Liver (tissue), 9 donors: ENCODE measurements around the gene THSD7B. TPM values are rescaled to one million over a fixed set of nuclear protein-coding genes. Genes with fewer than 3 reads are reported as not detected.

ENCODE experiments used
- DNase-seq: peaks from one replicate; pipeline ENCODE4 v3.0.0-alpha.2; 2017; ENCODE audit warnings: low spot score
- H3K27ac ChIP-seq, 2 donors: one replicate each; pipeline ENCODE4 v1.7.0; 2013; ENCODE audit warnings: inconsistent platforms in 2 of 2, low read length in 2 of 2, control low read depth in 1 of 2, low read depth in 1 of 2, mild to moderate bottlenecking in 1 of 2
- H3K27me3 ChIP-seq, 4 donors: one replicate each; pipeline versions ENCODE4 v1.6.1 to v1.7.0; 2013; ENCODE audit warnings: low read length in 3 of 4, inconsistent platforms in 1 of 4, mild to moderate bottlenecking in 1 of 4, moderate library complexity in 1 of 4; ENCODE audit not compliant: control insufficient read depth in 4 of 4, insufficient read depth in 4 of 4
- H3K36me3 ChIP-seq, 4 donors: one replicate each; pipeline versions ENCODE4 v1.6.1 to v1.7.0; 2013; ENCODE audit warnings: low read length in 3 of 4, mild to moderate bottlenecking in 3 of 4, low read depth in 1 of 4, moderate library complexity in 1 of 4; ENCODE audit not compliant: control insufficient read depth in 4 of 4, insufficient read depth in 3 of 4
- H3K4me1 ChIP-seq, 4 donors: one replicate each; pipeline versions ENCODE4 v1.6.1 to v1.7.0; 2013; ENCODE audit warnings: low read length in 3 of 4, mild to moderate bottlenecking in 3 of 4, moderate library complexity in 1 of 4; ENCODE audit not compliant: control insufficient read depth in 4 of 4, insufficient read depth in 4 of 4
- H3K4me3 ChIP-seq, 3 donors: one replicate each; pipeline versions ENCODE4 v1.6.1 to v1.7.0; 2013; ENCODE audit warnings: low read length in 3 of 3, control low read depth in 1 of 3, low read depth in 1 of 3, mild to moderate bottlenecking in 1 of 3
- H3K9ac ChIP-seq, 2 donors: one replicate each; pipeline ENCODE4 v1.7.0; 2013; ENCODE audit warnings: low read length in 2 of 2, mild to moderate bottlenecking in 2 of 2, moderate library complexity in 2 of 2, control low read depth in 1 of 2, low read depth in 1 of 2
- H3K9me3 ChIP-seq, 4 donors: one replicate each; pipeline versions ENCODE4 v1.6.1 to v1.7.0; 2013; ENCODE audit warnings: low read length in 3 of 4; ENCODE audit not compliant: control insufficient read depth in 4 of 4
- EGR1 ChIP-seq, 2 donors: IDR thresholded peaks; 2 replicates each; pipeline ENCODE4 v1.6.1; 2016 to 2018; ENCODE audit warnings: antibody characterized with exemption in 2 of 2, low read depth in 2 of 2
- FOXA1 ChIP-seq: IDR thresholded peaks from 2 replicates; pipeline ENCODE4 v1.6.1; 2016; ENCODE audit warnings: antibody characterized with exemption
- FOXA2 ChIP-seq: IDR thresholded peaks from 2 replicates; pipeline ENCODE4 v1.6.1; 2016; ENCODE audit warnings: antibody characterized with exemption
- GABPA ChIP-seq, 2 donors: IDR thresholded peaks in 1 of 2; conservative IDR thresholded peaks in 1 of 2; 2 replicates each; pipeline ENCODE4 v1.6.1; 2016; ENCODE audit warnings: antibody characterized with exemption in 2 of 2, mild to moderate bottlenecking in 1 of 2, moderate library complexity in 1 of 2
- HNF4A ChIP-seq, 2 donors: conservative IDR thresholded peaks; 2 replicates each; pipeline ENCODE4 v1.6.1; 2016; ENCODE audit warnings: antibody characterized with exemption in 2 of 2, mild to moderate bottlenecking in 2 of 2
- HNF4G ChIP-seq: IDR thresholded peaks from 2 replicates; pipeline ENCODE4 v1.6.1; 2016; ENCODE audit warnings: antibody characterized with exemption
- JUND ChIP-seq, 2 donors: IDR thresholded peaks; 2 replicates each; pipeline ENCODE4 v1.6.1; 2016; ENCODE audit warnings: antibody characterized with exemption in 2 of 2
- NR2F2 ChIP-seq: IDR thresholded peaks from 2 replicates; pipeline ENCODE4 v1.6.1; 2016; ENCODE audit warnings: antibody characterized with exemption
- RXRA ChIP-seq, 2 donors: IDR thresholded peaks; 2 replicates each; pipeline ENCODE4 v1.6.1; 2017 to 2018; ENCODE audit warnings: antibody characterized with exemption in 2 of 2, mild to moderate bottlenecking in 1 of 2
- SP1 ChIP-seq: IDR thresholded peaks from 2 replicates; pipeline ENCODE4 v1.6.1; 2018; ENCODE audit warnings: antibody characterized with exemption, mild to moderate bottlenecking
- TAF1 ChIP-seq: conservative IDR thresholded peaks from 2 replicates; pipeline ENCODE4 v1.6.1; 2016; ENCODE audit warnings: antibody characterized with exemption, mild to moderate bottlenecking
- YY1 ChIP-seq: IDR thresholded peaks from 2 replicates; pipeline ENCODE4 v1.6.1; 2016; ENCODE audit warnings: antibody characterized with exemption, mild to moderate bottlenecking
- WGBS: extraction: QIAGEN DNeasy Blood & Tissue Kit; methylation state at CpG from one replicate; pipeline ENCODE4 v1.1.7; 2013; 5-methylcytosine and 5-hydroxymethylcytosine counted together
- polyA plus RNA-seq, 2 donors: library from polyadenylated mRNA; stranded (reverse) in 1 of 2; unstranded in 1 of 2; fragments of 200-250 nt in 1 of 2; fragments of >200 nt in 1 of 2; fragmentation: Nextera tagmentation in 1 of 2; extraction: Ambion mirVana in 1 of 2; gene quantifications; one replicate each; pipeline versions ENCODE4 v1.2.1 to v1.2.3, GENCODE V29; 2013 to 2015
- total RNA-seq, 2 donors: library from RNA; depleted of rRNA; stranded (reverse); fragments of >200 nt; gene quantifications; one replicate each; pipeline ENCODE4 v1.2.3, GENCODE V29; 2014
- TF ChIP-seq, protein P1 (sequence below): IDR thresholded peaks from 2 replicates; pipeline ENCODE4 v1.6.1; 2016; ENCODE audit warnings: antibody characterized with exemption
- TF ChIP-seq, protein P2 (sequence below): IDR thresholded peaks from 2 replicates; pipeline ENCODE4 v1.6.1; 2016; ENCODE audit warnings: antibody characterized with exemption
- TF ChIP-seq, protein P3 (sequence below): fragments of 150-350 bp; IDR thresholded peaks from 2 replicates; pipeline ENCODE4 v1.5.1; 2017; ENCODE audit warnings: improper control_type of control experiment, low read depth, low read length; ENCODE audit not compliant: missing input control
- TF ChIP-seq, protein P4 (sequence below): IDR thresholded peaks from 2 replicates; pipeline ENCODE4 v1.6.1; 2016; ENCODE audit warnings: antibody characterized with exemption
- TF ChIP-seq, protein P5 (sequence below): IDR thresholded peaks from 2 replicates; pipeline ENCODE4 v1.6.1; 2016; ENCODE audit warnings: antibody characterized with exemption, mild to moderate bottlenecking
- donor health status: healthy.
- donor health status: healthy.
- donor health status: healthy.
- donor health status: healthy.
- donor health status: healthy.

THSD7B gene
- total and polyA plus RNA-seq, 4 donors = 0.01 to 0.75 (median 0.42) TPM; not detected in 1

DNA sequence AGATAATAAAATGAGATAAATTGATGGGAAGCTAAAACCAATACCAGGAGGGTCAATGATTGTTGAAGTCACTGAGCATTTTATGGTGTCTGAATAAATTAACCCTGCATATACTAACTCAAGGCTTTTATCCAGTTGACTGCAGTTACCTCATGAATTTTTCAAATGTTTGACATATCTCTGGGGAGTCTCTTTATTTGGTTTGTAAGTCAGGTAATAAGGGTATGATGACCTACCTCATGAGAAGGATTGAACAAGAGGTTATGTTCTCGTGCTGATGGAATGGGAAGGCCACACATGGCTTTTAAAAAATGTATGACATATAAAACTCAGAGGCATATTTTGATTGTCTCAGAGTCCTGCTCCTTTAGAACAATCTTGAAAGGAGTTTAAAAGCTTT, 237.6 kb downstream of the THSD7B start:
- no peaks in the 10 kb centered on the region for H3K27me3 ChIP-seq
- H3K4me1 ChIP-seq = no peaks in the 10 kb centered on the region
- H3K27ac ChIP-seq = no peak overlapping the region

DNA sequence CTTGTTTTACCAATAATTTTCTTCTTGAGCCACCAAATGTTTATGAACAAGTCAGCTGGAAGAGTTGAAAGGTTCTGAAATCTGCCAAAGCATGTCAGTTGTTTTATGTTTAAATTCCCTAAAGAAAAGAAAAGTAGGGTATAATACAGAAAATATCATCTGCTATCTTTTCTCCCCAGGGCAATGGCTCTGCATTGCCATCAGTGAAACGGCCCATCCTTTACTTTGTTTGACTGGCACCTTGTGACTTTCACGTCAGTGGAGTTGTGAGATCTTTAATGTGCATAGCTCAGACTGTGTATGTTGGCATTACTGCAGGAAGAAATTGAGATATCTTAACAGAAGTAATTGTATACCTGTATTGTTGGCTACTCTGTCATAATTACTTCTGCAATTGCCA, 239.9 kb downstream of the THSD7B start:
- no peak for DNase-seq
- H3K4me1 ChIP-seq = no peaks in the 10 kb centered on the region
- no peak overlapping the region for H3K27ac ChIP-seq
- H3K27me3 ChIP-seq = no peaks in the 10 kb centered on the region
- no peaks in the 10 kb centered on the region for H3K36me3 ChIP-seq
- no peaks in the 10 kb centered on the region for H3K9me3 ChIP-seq
- H3K4me3 ChIP-seq = no peak overlapping the region
- no peak overlapping the region for H3K9ac ChIP-seq
- WGBS = 80% methylated on average over 2 of the region's 2 CpGs
- TF ChIP-seq GABPA (IDR thresholded peaks at IDR 0.05 in 1 of 2, conservative IDR thresholded peaks at IDR 0.05 in 1 of 2) = no peak
- TF ChIP-seq TAF1 = no peak
- TF ChIP-seq EGR1 (IDR thresholded peaks at IDR 0.05; ENCODE audit: low read depth in 2 of 2) = no peak
- no peak for TF ChIP-seq FOXA1
- no peak for TF ChIP-seq JUND (IDR thresholded peaks at IDR 0.05)
- TF ChIP-seq, protein P1, sequence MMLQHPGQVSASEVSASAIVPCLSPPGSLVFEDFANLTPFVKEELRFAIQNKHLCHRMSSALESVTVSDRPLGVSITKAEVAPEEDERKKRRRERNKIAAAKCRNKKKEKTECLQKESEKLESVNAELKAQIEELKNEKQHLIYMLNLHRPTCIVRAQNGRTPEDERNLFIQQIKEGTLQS = no peak
- no peak for TF ChIP-seq SP1
- TF ChIP-seq, protein P2, sequence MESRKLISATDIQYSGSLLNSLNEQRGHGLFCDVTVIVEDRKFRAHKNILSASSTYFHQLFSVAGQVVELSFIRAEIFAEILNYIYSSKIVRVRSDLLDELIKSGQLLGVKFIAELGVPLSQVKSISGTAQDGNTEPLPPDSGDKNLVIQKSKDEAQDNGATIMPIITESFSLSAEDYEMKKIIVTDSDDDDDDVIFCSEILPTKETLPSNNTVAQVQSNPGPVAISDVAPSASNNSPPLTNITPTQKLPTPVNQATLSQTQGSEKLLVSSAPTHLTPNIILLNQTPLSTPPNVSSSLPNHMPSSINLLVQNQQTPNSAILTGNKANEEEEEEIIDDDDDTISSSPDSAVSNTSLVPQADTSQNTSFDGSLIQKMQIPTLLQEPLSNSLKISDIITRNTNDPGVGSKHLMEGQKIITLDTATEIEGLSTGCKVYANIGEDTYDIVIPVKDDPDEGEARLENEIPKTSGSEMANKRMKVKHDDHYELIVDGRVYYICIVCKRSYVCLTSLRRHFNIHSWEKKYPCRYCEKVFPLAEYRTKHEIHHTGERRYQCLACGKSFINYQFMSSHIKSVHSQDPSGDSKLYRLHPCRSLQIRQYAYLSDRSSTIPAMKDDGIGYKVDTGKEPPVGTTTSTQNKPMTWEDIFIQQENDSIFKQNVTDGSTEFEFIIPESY = no peak
- TF ChIP-seq NR2F2 = no peak
- TF ChIP-seq RXRA (IDR thresholded peaks at IDR 0.05) = no peak

More for the DNA sequence above, 237.6 kb downstream of the THSD7B start:
- DNase-seq = no peak
- Histone ChIP-seq H3K9ac (no peak overlapping the region), H3K36me3 (no peaks in the 10 kb centered on the region), H3K4me3 (no peak overlapping the region), H3K9me3 (no peaks in the 10 kb centered on the region)
- 81% methylated on average over 1 of the region's 1 CpG for WGBS
- no peak for TF ChIP-seq YY1
- TF ChIP-seq, protein P3, sequence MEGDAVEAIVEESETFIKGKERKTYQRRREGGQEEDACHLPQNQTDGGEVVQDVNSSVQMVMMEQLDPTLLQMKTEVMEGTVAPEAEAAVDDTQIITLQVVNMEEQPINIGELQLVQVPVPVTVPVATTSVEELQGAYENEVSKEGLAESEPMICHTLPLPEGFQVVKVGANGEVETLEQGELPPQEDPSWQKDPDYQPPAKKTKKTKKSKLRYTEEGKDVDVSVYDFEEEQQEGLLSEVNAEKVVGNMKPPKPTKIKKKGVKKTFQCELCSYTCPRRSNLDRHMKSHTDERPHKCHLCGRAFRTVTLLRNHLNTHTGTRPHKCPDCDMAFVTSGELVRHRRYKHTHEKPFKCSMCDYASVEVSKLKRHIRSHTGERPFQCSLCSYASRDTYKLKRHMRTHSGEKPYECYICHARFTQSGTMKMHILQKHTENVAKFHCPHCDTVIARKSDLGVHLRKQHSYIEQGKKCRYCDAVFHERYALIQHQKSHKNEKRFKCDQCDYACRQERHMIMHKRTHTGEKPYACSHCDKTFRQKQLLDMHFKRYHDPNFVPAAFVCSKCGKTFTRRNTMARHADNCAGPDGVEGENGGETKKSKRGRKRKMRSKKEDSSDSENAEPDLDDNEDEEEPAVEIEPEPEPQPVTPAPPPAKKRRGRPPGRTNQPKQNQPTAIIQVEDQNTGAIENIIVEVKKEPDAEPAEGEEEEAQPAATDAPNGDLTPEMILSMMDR = no peak
- no peak for TF ChIP-seq JUND (IDR thresholded peaks at IDR 0.05)
- no peak for TF ChIP-seq NR2F2
- TF ChIP-seq HNF4A (conservative IDR thresholded peaks at IDR 0.05) = no peak
- no peak for TF ChIP-seq FOXA2
- TF ChIP-seq HNF4G = no peak
- TF ChIP-seq, protein P4, sequence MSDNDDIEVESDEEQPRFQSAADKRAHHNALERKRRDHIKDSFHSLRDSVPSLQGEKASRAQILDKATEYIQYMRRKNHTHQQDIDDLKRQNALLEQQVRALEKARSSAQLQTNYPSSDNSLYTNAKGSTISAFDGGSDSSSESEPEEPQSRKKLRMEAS = no peak
- no peak for TF ChIP-seq SP1
- TF ChIP-seq, protein P1 = no peak
- TF ChIP-seq, protein P5, sequence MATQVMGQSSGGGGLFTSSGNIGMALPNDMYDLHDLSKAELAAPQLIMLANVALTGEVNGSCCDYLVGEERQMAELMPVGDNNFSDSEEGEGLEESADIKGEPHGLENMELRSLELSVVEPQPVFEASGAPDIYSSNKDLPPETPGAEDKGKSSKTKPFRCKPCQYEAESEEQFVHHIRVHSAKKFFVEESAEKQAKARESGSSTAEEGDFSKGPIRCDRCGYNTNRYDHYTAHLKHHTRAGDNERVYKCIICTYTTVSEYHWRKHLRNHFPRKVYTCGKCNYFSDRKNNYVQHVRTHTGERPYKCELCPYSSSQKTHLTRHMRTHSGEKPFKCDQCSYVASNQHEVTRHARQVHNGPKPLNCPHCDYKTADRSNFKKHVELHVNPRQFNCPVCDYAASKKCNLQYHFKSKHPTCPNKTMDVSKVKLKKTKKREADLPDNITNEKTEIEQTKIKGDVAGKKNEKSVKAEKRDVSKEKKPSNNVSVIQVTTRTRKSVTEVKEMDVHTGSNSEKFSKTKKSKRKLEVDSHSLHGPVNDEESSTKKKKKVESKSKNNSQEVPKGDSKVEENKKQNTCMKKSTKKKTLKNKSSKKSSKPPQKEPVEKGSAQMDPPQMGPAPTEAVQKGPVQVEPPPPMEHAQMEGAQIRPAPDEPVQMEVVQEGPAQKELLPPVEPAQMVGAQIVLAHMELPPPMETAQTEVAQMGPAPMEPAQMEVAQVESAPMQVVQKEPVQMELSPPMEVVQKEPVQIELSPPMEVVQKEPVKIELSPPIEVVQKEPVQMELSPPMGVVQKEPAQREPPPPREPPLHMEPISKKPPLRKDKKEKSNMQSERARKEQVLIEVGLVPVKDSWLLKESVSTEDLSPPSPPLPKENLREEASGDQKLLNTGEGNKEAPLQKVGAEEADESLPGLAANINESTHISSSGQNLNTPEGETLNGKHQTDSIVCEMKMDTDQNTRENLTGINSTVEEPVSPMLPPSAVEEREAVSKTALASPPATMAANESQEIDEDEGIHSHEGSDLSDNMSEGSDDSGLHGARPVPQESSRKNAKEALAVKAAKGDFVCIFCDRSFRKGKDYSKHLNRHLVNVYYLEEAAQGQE = no peak
- TF ChIP-seq, protein P2 = no peak
- TF ChIP-seq TAF1 = no peak
- TF ChIP-seq FOXA1 = no peak
- TF ChIP-seq GABPA (IDR thresholded peaks at IDR 0.05 in 1 of 2, conservative IDR thresholded peaks at IDR 0.05 in 1 of 2) = no peak
- TF ChIP-seq RXRA (IDR thresholded peaks at IDR 0.05) = no peak
